ENCODE measurements around the gene FLNB. TPM values are rescaled to one million over a fixed set of nuclear protein-coding genes. Genes with fewer than 3 reads are reported as not detected.

The FLNB gene
- total and polyA plus RNA-seq, 2 experiments from 2014 or later: 69.4 to 172 TPM

- H4K20me1 ChIP-seq (ENCODE audit: insufficient read depth, poor library complexity, severe bottlenecking): no peaks in the 10 kb centered on the region
- H3K9me3 ChIP-seq (ENCODE audit: low read depth): no peaks in the 10 kb centered on the region
- H3K27me3 ChIP-seq: no peaks in the 10 kb centered on the region
- H3K4me1 ChIP-seq (ENCODE audit: insufficient read depth): no peaks in the 10 kb centered on the region
- 78% methylated on average over 11 of the region's 11 CpGs for WGBS (ENCODE audit: low lambda C conversion rate, missing lambda C conversion rate)
- no peak overlapping the region for H2AFZ ChIP-seq
- no peaks in the 10 kb centered on the region for H3K36me3 ChIP-seq (replicated peaks; ENCODE audit: insufficient read depth, low read depth)
- TF ChIP-seq EZH2phosphoT487 (IDR thresholded peaks at IDR 0.05; ENCODE audit: low read depth, severe bottlenecking, unreplicated experiment) (no peak), CTCF (IDR thresholded peaks at IDR 0.05; ENCODE audit: poor library complexity) (no peak), EZH2 (IDR thresholded peaks at IDR 0.05; ENCODE audit: borderline replicate concordance) (no peak)
- H3K4me2 ChIP-seq: peak overlapping the region; percentile 47
- no peaks in the 10 kb centered on the region for H3K79me2 ChIP-seq
- peak overlapping the region; percentile 92 for H3K27ac ChIP-seq
- no peak overlapping the region for H3K4me3 ChIP-seq
- no peaks in the 10 kb centered on the region for H3K9me2 ChIP-seq (replicated peaks; ENCODE audit: insufficient read depth)
- DNase-seq (ENCODE audit: low spot score): peak; percentile 56
Observed at GRCh38 chr3:57999417-58000115, 8.7 kb upstream of the FLNB start.

GRCh38 chr3:58000306-58001085, 7.7 kb upstream of the FLNB start:
- no peaks in the 10 kb centered on the region for H3K27me3 ChIP-seq
- H3K27ac ChIP-seq: peak overlapping the region; percentile 92
- no peak for TF ChIP-seq EZH2 (IDR thresholded peaks at IDR 0.05; ENCODE audit: borderline replicate concordance)
- TF ChIP-seq CTCF (IDR thresholded peaks at IDR 0.05; ENCODE audit: poor library complexity): no peak
- TF ChIP-seq EZH2phosphoT487 (IDR thresholded peaks at IDR 0.05; ENCODE audit: low read depth, severe bottlenecking, unreplicated experiment): no peak
- no peaks in the 10 kb centered on the region for H3K9me2 ChIP-seq (replicated peaks; ENCODE audit: insufficient read depth)
- 92% methylated on average over 7 of the region's 7 CpGs for WGBS (ENCODE audit: low lambda C conversion rate, missing lambda C conversion rate)
- DNase-seq (ENCODE audit: low spot score): no peak
- no peaks in the 10 kb centered on the region for H3K36me3 ChIP-seq (replicated peaks; ENCODE audit: insufficient read depth, low read depth)
- H3K79me2 ChIP-seq: no peaks in the 10 kb centered on the region
- H3K4me2 ChIP-seq: no peak overlapping the region
- no peaks in the 10 kb centered on the region for H3K9me3 ChIP-seq (ENCODE audit: low read depth)
- no peaks in the 10 kb centered on the region for H4K20me1 ChIP-seq (ENCODE audit: insufficient read depth, poor library complexity, severe bottlenecking)
- no peak overlapping the region for H3K4me3 ChIP-seq
- no peak overlapping the region for H2AFZ ChIP-seq
- no peaks in the 10 kb centered on the region for H3K4me1 ChIP-seq (ENCODE audit: insufficient read depth)

- Histone ChIP-seq H3K4me3 (no peak overlapping the region), H3K4me2 (no peak overlapping the region), H3K4me1 (ENCODE audit: insufficient read depth) (no peaks in the 10 kb centered on the region), H4K20me1 (ENCODE audit: insufficient read depth, poor library complexity, severe bottlenecking) (no peaks in the 10 kb centered on the region), H3K9me2 (replicated peaks; ENCODE audit: insufficient read depth) (no peaks in the 10 kb centered on the region), H3K9me3 (ENCODE audit: low read depth) (no peaks in the 10 kb centered on the region), H3K27ac (peak overlapping the region; percentile 92), H3K36me3 (replicated peaks; ENCODE audit: insufficient read depth, low read depth) (no peaks in the 10 kb centered on the region), H2AFZ (no peak overlapping the region), H3K27me3 (no peaks in the 10 kb centered on the region), H3K79me2 (no peaks in the 10 kb centered on the region)
- TF ChIP-seq CTCF (IDR thresholded peaks at IDR 0.05; ENCODE audit: poor library complexity) (no peak), EZH2 (IDR thresholded peaks at IDR 0.05; ENCODE audit: borderline replicate concordance) (no peak), EZH2phosphoT487 (IDR thresholded peaks at IDR 0.05; ENCODE audit: low read depth, severe bottlenecking, unreplicated experiment) (no peak)
- 92% methylated on average over 3 of the region's 3 CpGs for WGBS (ENCODE audit: low lambda C conversion rate, missing lambda C conversion rate)
- no peak for DNase-seq (ENCODE audit: low spot score)
Observed at GRCh38 chr3:58001086-58001467, 7.1 kb upstream of the FLNB start.

Measured in hepatocyte (in vitro differentiated cells).